Stimulated activated CD8-positive, alpha-beta memory T cell treated with anti-CD3 and anti-CD28 coated beads, Interleukin-4, amount 100 ng/mL, for 24 hours (primary cell): ENCODE results near the gene CCT6B.

Source experiments
- DNase-seq: peaks from one replicate; pipeline ENCODE4 v3.0.0-alpha.2; 2020; ENCODE audit warnings: low read depth

Gene CCT6B

GRCh38 chr17:34886831-34887230 is 74.4 kb downstream of the CCT6B start:
- DNase-seq, result no peak

DNA sequence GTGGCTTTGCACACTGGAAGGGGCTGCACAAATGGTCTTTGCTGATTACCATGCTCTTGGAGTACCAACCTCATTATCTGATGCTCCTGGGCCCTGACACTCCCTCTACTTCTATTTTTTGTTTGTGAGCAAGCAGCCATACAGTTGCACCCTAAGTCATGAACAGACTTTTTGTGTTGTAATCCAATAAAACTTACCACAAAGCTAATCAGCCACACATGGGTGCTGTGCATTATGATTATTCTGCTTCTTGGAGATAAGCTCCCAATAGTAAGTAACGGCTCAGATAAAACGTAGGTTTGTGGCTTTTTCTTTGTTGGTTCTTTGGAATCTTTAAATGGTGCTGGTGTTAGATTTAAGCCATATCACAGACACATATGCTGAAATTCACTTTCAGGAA is 76.2 kb downstream of the CCT6B start:
- no peak for DNase-seq

- DNase-seq, result no peak
These were observed 76.7 kb downstream of the CCT6B start for GRCh38 chr17:34884597-34884996.

DNA sequence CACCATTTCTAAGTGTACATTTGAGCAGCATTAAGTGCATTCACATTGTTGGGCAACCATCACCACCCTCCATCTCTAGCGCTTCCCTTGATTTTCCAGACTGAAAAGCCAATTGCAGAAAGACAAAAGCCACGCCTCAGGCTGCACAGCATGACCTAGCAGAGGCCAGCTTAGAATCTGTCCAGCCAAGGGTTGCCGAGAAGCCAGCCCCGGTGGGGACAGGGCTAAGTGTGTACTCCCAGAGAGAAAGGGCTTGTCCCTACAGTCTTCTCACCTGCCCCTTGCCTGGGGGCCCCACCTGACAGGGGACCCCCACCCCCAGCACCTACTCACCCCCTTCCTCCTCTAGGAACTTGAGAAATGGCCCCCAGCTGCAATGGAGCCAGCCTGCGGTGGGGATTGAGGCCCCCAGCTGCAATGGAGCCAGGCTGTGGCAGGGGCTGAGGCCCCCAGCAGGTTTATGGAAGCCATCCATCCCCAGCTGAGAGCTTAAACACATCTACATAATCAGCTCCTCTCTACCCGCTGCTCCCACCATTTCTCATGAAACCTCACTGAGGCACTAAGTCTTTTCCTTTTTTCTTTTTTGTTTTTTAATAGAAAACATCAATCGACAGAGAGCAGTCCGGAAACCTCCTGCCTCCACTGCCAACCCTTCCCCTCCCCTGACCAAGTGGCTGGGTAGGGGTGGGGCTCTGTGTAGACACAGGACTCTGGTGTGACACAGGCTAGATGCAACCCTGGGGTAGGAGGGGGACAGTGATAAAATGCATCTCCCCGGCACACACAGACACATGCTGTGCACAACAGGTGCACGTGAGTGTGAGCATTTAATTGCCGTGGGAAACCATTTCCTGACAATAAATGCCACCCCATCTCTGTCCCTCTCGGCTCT is 77.9 kb downstream of the CCT6B start:
- DNase-seq, result no peak

- no peak for DNase-seq
These were observed 82.1 kb downstream of the CCT6B start for GRCh38 chr17:34879146-34879545.
